Measurements from ENCODE around the gene GCAT. TPM values are rescaled to one million over a fixed set of nuclear protein-coding genes. Genes with fewer than 3 reads are reported as not detected.

GCAT gene
- total RNA-seq, 1 experiment from 2014 or later: 24.8 TPM

- Mint-ChIP-seq H3K36me3 (ENCODE audit: insufficient read depth, unreplicated experiment) (peaks cover 76% of the 10 kb centered on the region), H3K4me1 (ENCODE audit: low read depth, unreplicated experiment) (no peaks in the 10 kb centered on the region), H3K9me3 (ENCODE audit: unreplicated experiment) (no peaks in the 10 kb centered on the region), H3K27ac (ENCODE audit: unreplicated experiment) (no peak overlapping the region), H3K4me3 (ENCODE audit: unreplicated experiment) (no peak overlapping the region), H3K27me3 (ENCODE audit: insufficient read depth, unreplicated experiment) (no peaks in the 10 kb centered on the region)
- ChIA-PET CTCF (no interaction called here), POLR2A (interaction anchor here (0.7 kb wide), 1 partner anchor 210 kb away, joined by 3 read pairs; no protein-coding TSS in a partner anchor)
- intact Hi-C loops (cut with micrococcal nuclease; ENCODE audit: unreplicated experiment): no loop called here
- TF ChIP-seq CTCF (IDR thresholded peaks at IDR 0.05; ENCODE audit: insufficient read depth in 1 of 2, low read depth in 1 of 2, low read length in 1 of 2, severe bottlenecking in 1 of 2, unreplicated experiment in 1 of 2): no peak
- H3K4me1 ChIP-seq: no peaks in the 10 kb centered on the region
- BruUV-seq (replicated peaks): no TSS peak
- H3K9me3 ChIP-seq: no peaks in the 10 kb centered on the region
- no peak for DNase-seq
- H3K27me3 ChIP-seq (replicated peaks; ENCODE audit: control insufficient read depth, insufficient read depth, low read length): no peaks in the 10 kb centered on the region
- no peak overlapping the region for H3K4me3 ChIP-seq (ENCODE audit: low read depth, low read length)
- H3K36me3 ChIP-seq (ENCODE audit: control insufficient read depth, insufficient read depth, low read length): peaks cover 1% of the 10 kb centered on the region
Measured at GRCh38 chr22:37811867-37812266, 4.1 kb downstream of the GCAT start.

GRCh38 chr22:37812869-37813678 lies 5.3 kb downstream of the GCAT start:
- Histone ChIP-seq H3K9me3 (no peaks in the 10 kb centered on the region), H3K4me1 (peaks cover 5% of the 10 kb centered on the region), H3K27me3 (replicated peaks; ENCODE audit: control insufficient read depth, insufficient read depth, low read length) (no peaks in the 10 kb centered on the region), H3K36me3 (ENCODE audit: control insufficient read depth, insufficient read depth, low read length) (peaks cover 1% of the 10 kb centered on the region), H3K4me3 (ENCODE audit: low read depth, low read length) (no peak overlapping the region)
- intact Hi-C loops (cut with micrococcal nuclease; ENCODE audit: unreplicated experiment): no loop called here
- no peak overlapping the region for H3K4me3 Mint-ChIP-seq (ENCODE audit: unreplicated experiment)
- no peaks in the 10 kb centered on the region for H3K27me3 Mint-ChIP-seq (ENCODE audit: insufficient read depth, unreplicated experiment)
- POLR2A ChIA-PET: no interaction called here
- TF ChIP-seq CTCF (IDR thresholded peaks at IDR 0.05; ENCODE audit: insufficient read depth in 1 of 2, low read depth in 1 of 2, low read length in 1 of 2, severe bottlenecking in 1 of 2, unreplicated experiment in 1 of 2): no peak
- H3K4me1 Mint-ChIP-seq (ENCODE audit: low read depth, unreplicated experiment): no peaks in the 10 kb centered on the region
- BruUV-seq (replicated peaks): no TSS peak
- DNase-seq: no peak
- H3K27ac Mint-ChIP-seq (ENCODE audit: unreplicated experiment): no peak overlapping the region
- peaks cover 71% of the 10 kb centered on the region for H3K36me3 Mint-ChIP-seq (ENCODE audit: insufficient read depth, unreplicated experiment)
- no peaks in the 10 kb centered on the region for H3K9me3 Mint-ChIP-seq (ENCODE audit: unreplicated experiment)
- CTCF ChIA-PET: no interaction called here

GRCh38 chr22:37815593-37815992 lies 7.9 kb downstream of the GCAT start:
- H3K4me1 ChIP-seq: peaks cover 9% of the 10 kb centered on the region
- H3K36me3 ChIP-seq (ENCODE audit: control insufficient read depth, insufficient read depth, low read length): peaks cover 1% of the 10 kb centered on the region
- ChIA-PET POLR2A (no interaction called here), CTCF (no interaction called here)
- H3K4me3 Mint-ChIP-seq (ENCODE audit: unreplicated experiment): no peak overlapping the region
- no peak overlapping the region for H3K27ac Mint-ChIP-seq (ENCODE audit: unreplicated experiment)
- no peak for TF ChIP-seq CTCF (IDR thresholded peaks at IDR 0.05; ENCODE audit: insufficient read depth in 1 of 2, low read depth in 1 of 2, low read length in 1 of 2, severe bottlenecking in 1 of 2, unreplicated experiment in 1 of 2)
- H3K27me3 Mint-ChIP-seq (ENCODE audit: insufficient read depth, unreplicated experiment): no peaks in the 10 kb centered on the region
- no peak for DNase-seq
- H3K4me1 Mint-ChIP-seq (ENCODE audit: low read depth, unreplicated experiment): peaks cover 5% of the 10 kb centered on the region
- no peaks in the 10 kb centered on the region for H3K9me3 ChIP-seq
- intact Hi-C loops (cut with micrococcal nuclease; ENCODE audit: unreplicated experiment): no loop called here
- H3K9me3 Mint-ChIP-seq (ENCODE audit: unreplicated experiment): no peaks in the 10 kb centered on the region
- H3K27me3 ChIP-seq (replicated peaks; ENCODE audit: control insufficient read depth, insufficient read depth, low read length): no peaks in the 10 kb centered on the region
- H3K36me3 Mint-ChIP-seq (ENCODE audit: insufficient read depth, unreplicated experiment): peaks cover 56% of the 10 kb centered on the region
- no peak overlapping the region for H3K4me3 ChIP-seq (ENCODE audit: low read depth, low read length)
- no TSS peak for BruUV-seq (replicated peaks)

All from Caco-2 (cell line).